ENCODE measurements around the gene TESK2. TPM values are rescaled to one million over a fixed set of nuclear protein-coding genes. Genes with fewer than 3 reads are reported as not detected.
A peak's percentile ranks its signal among the peaks of the same experiment; 100 is the strongest.

The TESK2 gene
- total and polyA plus RNA-seq, 2 of the 13 experiments (the other 11 are each of a cell fraction or from before 2014, with no cell fraction given), result 5.5 to 9.6 TPM

DNA sequence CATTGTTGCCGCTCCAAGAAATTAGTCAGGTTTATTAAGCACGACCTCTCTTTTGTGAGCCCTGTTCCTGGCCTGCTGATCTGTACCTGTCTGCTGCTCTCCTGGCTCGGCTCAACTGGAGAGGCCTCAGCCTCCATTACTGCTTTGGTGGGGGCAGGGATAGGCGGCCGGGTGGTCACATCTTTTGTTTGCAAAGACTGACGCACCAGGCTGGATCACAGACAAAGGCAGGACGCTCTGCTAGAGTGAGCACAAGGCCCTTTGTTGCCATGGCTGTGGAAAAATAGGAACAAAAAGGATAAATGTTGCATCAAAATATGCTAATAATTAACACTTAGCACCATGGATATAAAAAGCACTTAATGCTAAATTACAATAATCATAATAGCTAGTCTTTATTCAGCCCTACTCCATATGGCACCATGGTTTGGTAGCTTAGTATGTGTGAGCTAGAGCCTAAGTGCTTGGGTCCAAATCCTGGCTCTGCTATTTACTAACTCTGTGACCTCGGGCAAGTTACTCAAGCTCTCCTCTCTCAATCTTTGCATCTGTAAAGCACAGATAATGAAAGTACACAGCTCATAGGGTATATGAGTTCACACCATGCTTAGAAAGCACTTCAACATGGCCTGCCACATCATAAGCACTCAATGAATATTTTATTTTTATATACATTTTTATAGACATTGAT, 193.2 kb downstream of the TESK2 start (continued):
- TF ChIP-seq SOX13 (IDR thresholded peaks at IDR 0.05), result no peak
- peak in 1 of 2 experiments; percentile 43; a peak in 2 of 4 replicates for TF ChIP-seq SOX13 (CRISPR knock-in tag; conservative IDR thresholded peaks at IDR 0.05 in 1 of 2, IDR thresholded peaks at IDR 0.05 in 1 of 2)
- 0 out of 2 replicates have a peak, but pooled peaks have one; percentile 24 for TF ChIP-seq POLR2G (IDR thresholded peaks at IDR 0.05; ENCODE audit: low read depth, low read length)
- TF ChIP-seq TRAFD1 (CRISPR knock-in tag; IDR thresholded peaks at IDR 0.05; ENCODE audit: borderline replicate concordance), result no peak
- no peak for TF ChIP-seq NPAS2 (CRISPR knock-in tag; IDR thresholded peaks at IDR 0.05; ENCODE audit: borderline replicate concordance)
- TF ChIP-seq SIN3B (IDR thresholded peaks at IDR 0.05; ENCODE audit: low read length), result no peak
- TF ChIP-seq ZZZ3 (CRISPR knock-in tag; IDR thresholded peaks at IDR 0.05; ENCODE audit: borderline replicate concordance), result no peak
- no peak; the same call in 1 of the 2 replicates for TF ChIP-seq NFKBIZ (CRISPR knock-in tag; IDR thresholded peaks at IDR 0.05)
- no peak for TF ChIP-seq ESRRA (CRISPR knock-in tag; IDR thresholded peaks at IDR 0.05; ENCODE audit: low read depth)
- TF ChIP-seq, protein P1, sequence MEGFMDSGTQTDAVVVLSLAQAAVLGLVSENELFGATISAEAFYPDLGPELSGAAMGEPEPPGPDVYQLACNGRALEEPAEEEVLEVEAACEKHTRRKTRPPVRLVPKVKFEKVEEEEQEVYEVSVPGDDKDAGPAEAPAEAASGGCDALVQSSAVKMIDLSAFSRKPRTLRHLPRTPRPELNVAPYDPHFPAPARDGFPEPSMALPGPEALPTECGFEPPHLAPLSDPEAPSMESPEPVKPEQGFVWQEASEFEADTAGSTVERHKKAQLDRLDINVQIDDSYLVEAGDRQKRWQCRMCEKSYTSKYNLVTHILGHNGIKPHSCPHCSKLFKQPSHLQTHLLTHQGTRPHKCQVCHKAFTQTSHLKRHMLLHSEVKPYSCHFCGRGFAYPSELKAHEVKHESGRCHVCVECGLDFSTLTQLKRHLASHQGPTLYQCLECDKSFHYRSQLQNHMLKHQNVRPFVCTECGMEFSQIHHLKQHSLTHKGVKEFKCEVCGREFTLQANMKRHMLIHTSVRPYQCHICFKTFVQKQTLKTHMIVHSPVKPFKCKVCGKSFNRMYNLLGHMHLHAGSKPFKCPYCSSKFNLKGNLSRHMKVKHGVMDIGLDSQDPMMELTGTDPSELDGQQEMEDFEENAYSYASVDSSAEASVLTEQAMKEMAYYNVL (CRISPR knock-in tag; IDR thresholded peaks at IDR 0.05; ENCODE audit: borderline replicate concordance), result no peak
- no peak for TF ChIP-seq ZSCAN12 (CRISPR knock-in tag; IDR thresholded peaks at IDR 0.05)
- TF ChIP-seq CEBPZ (IDR thresholded peaks at IDR 0.05; ENCODE audit: low read length), result no peak
- TF ChIP-seq SOX5 (CRISPR knock-in tag; IDR thresholded peaks at IDR 0.05; ENCODE audit: borderline replicate concordance), result no peak
- no peak for TF ChIP-seq TFAP4 (IDR thresholded peaks at IDR 0.05; ENCODE audit: borderline replicate concordance, low read depth)
- peak; percentile 92 for TF ChIP-seq RARA (CRISPR knock-in tag; IDR thresholded peaks at IDR 0.05)
- no peak for TF ChIP-seq ZNF282 (IDR thresholded peaks at IDR 0.05; ENCODE audit: partially characterized antibody)
- no peak; the same call in 1 of the 2 replicates for TF ChIP-seq AHR (CRISPR knock-in tag; IDR thresholded peaks at IDR 0.05)
- TF ChIP-seq ZNF563 (CRISPR knock-in tag; IDR thresholded peaks at IDR 0.05), result no peak
- TF ChIP-seq ZNF335 (CRISPR knock-in tag; IDR thresholded peaks at IDR 0.05), result peak; percentile 44; the same call in 1 of the 2 replicates
- 0 out of 2 replicates have a peak, but pooled peaks have one; percentile 41 for TF ChIP-seq ZNF292 (CRISPR knock-in tag; IDR thresholded peaks at IDR 0.05; ENCODE audit: borderline replicate concordance, low read depth)
- no peak for TF ChIP-seq ZKSCAN1 (IDR thresholded peaks at IDR 0.05; ENCODE audit: low read length)
- no peak for TF ChIP-seq SIN3A (IDR thresholded peaks at IDR 0.05; ENCODE audit: borderline replicate concordance, low read depth, low read length)
- TF ChIP-seq ZNF317 (CRISPR knock-in tag; IDR thresholded peaks at IDR 0.05), result peak; percentile 57; the same call in 1 of the 2 replicates
